Chondrocyte (in vitro differentiated cells): ENCODE measurements around the gene IQCK. TPM values are rescaled to one million over a fixed set of nuclear protein-coding genes. Genes with fewer than 3 reads are reported as not detected.

ENCODE experiments used
- DNase-seq: peaks from one replicate; pipeline ENCODE4 v3.0.0; 2021; ENCODE audit warnings: mixed read lengths, low spot score
- H3K27ac Mint-ChIP-seq: one replicate; pipeline ENCODE4 v1.8.0; 2021; ENCODE audit warnings: mild to moderate bottlenecking, moderate library complexity, mixed read lengths; ENCODE audit not compliant: unreplicated experiment
- H3K27me3 Mint-ChIP-seq: 2 replicates; pipeline ENCODE4 v1.8.0; 2021; ENCODE audit warnings: low read depth, mixed read lengths
- H3K36me3 Mint-ChIP-seq: 2 replicates; pipeline ENCODE4 v1.8.0; 2021; ENCODE audit warnings: low read depth, mixed read lengths
- H3K4me1 Mint-ChIP-seq: 2 replicates; pipeline ENCODE4 v1.8.0; 2021; ENCODE audit warnings: low read depth, mild to moderate bottlenecking, mixed read lengths
- H3K4me3 Mint-ChIP-seq: one replicate; pipeline ENCODE4 v1.8.0; 2021; ENCODE audit warnings: mild to moderate bottlenecking, moderate library complexity, mixed read lengths; ENCODE audit not compliant: unreplicated experiment
- H3K9me3 Mint-ChIP-seq: 2 replicates; pipeline ENCODE4 v1.8.0; 2021; ENCODE audit warnings: low read depth, mixed read lengths
- total RNA-seq: library from RNA; stranded (reverse); gene quantifications from 3 replicates; pipeline ENCODE4 v1.2.1, GENCODE V29; 2021
- TF ChIP-seq, protein P1 (sequence below): fragments of 200-600 bp; sonication (generic); IDR thresholded peaks from 2 replicates; pipeline ENCODE4 v1.5.0; 2021; ENCODE audit warnings: antibody characterized with exemption, mild to moderate bottlenecking, moderate library complexity

IQCK gene
- total RNA-seq, 1 donor from 2014 or later = 3.8 TPM

DNA sequence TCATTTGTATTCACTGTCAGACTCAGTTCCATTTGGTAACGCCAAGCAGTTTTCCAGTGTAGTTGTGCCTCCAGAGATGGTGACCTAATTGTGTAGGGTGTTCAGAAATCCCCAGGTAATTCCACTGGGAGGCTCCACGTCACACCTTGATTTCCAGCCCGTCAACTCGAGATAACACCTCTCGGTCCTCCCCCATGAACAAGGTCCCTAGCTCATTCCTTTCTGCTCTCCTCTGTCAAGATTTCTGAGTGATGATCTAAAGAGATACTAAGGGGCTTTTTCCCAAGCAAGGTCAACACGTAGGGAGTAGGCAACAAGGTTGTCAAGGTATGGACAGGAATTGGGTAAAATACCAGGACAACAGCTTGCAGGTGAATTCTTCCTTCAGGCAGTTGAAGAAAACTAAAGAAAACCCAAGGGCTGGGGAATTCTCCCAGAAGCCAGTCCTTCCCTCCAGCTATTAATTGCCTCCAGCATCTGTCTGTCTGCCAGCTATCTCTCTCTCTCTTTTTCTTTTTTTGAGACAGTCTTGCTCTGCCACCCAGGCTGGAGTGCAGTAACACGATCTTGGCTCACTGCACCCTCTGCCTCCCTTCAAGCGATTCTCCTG lies 135.2 kb downstream of the IQCK start:
- Mint-ChIP-seq H3K27ac (no peak overlapping the region), H3K4me1 (peaks cover 5% of the 10 kb centered on the region), H3K4me3 (no peak overlapping the region), H3K9me3 (no peaks in the 10 kb centered on the region), H3K36me3 (no peaks in the 10 kb centered on the region), H3K27me3 (no peaks in the 10 kb centered on the region)
- DNase-seq = no peak
- TF ChIP-seq, protein P1, sequence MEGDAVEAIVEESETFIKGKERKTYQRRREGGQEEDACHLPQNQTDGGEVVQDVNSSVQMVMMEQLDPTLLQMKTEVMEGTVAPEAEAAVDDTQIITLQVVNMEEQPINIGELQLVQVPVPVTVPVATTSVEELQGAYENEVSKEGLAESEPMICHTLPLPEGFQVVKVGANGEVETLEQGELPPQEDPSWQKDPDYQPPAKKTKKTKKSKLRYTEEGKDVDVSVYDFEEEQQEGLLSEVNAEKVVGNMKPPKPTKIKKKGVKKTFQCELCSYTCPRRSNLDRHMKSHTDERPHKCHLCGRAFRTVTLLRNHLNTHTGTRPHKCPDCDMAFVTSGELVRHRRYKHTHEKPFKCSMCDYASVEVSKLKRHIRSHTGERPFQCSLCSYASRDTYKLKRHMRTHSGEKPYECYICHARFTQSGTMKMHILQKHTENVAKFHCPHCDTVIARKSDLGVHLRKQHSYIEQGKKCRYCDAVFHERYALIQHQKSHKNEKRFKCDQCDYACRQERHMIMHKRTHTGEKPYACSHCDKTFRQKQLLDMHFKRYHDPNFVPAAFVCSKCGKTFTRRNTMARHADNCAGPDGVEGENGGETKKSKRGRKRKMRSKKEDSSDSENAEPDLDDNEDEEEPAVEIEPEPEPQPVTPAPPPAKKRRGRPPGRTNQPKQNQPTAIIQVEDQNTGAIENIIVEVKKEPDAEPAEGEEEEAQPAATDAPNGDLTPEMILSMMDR = no peak

DNA sequence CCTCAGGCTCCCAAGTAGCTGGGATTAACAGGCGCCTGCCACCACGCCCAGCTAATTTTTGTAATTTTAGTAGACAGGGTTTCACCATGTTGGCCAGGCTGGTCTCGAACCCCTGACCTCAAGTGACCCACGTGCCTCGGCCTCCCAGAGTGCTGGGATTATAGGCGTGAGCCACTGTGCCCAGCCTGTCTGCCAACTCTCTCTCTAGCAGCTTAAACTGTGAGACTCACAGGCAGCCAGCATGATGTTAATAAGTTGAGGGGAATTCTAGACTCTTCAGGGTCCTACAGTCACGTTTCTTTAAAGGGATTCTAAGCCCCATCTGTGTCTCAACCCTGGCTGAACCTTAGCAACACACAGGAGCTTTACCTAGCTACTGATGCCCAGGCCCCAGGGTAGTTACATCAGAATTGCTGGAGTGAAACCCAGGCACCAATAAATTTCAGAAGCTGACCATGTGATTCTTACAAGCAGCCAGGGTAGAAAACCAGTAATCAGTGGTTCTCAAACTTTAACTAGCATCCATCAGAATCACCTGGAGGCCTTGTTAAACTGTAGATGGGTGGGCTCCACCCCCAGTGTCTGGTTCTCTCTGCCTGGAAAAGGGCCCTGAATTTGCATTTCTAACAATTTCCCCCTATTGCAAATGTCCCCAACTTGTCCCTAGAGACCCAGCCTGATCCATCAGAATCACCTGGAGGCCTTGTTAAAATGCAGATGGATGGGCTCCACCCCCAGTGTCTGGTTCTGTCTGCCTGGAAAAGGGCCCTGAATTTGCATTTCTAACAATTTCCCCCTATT lies 135.9 kb downstream of the IQCK start:
- no peak overlapping the region for H3K4me3 Mint-ChIP-seq
- no peak overlapping the region for H3K27ac Mint-ChIP-seq
- no peaks in the 10 kb centered on the region for H3K36me3 Mint-ChIP-seq
- TF ChIP-seq, protein P1 = no peak
- H3K27me3 Mint-ChIP-seq = no peaks in the 10 kb centered on the region
- no peak for DNase-seq
- H3K4me1 Mint-ChIP-seq = peaks cover 5% of the 10 kb centered on the region
- no peaks in the 10 kb centered on the region for H3K9me3 Mint-ChIP-seq

DNA sequence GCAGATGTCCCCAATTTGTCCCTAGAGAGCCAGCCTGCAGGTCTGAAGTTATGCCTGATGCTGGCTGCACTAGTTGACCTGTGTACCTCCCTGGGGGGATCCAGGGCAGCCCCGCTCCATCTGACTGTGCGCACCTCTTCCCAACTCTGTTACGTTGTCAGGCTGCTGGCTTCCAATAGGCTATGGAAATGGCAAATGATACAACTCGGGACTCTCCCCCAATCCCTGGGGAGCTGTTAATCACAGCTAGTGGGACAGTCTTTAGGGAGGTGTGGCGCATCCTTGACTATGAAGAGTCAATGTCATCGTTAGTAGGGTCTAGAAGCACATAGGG lies 136.4 kb downstream of the IQCK start:
- H3K9me3 Mint-ChIP-seq = no peaks in the 10 kb centered on the region
- peaks cover 5% of the 10 kb centered on the region for H3K4me1 Mint-ChIP-seq
- no peak overlapping the region for H3K27ac Mint-ChIP-seq
- DNase-seq = no peak
- H3K27me3 Mint-ChIP-seq = no peaks in the 10 kb centered on the region
- H3K4me3 Mint-ChIP-seq = no peak overlapping the region
- no peaks in the 10 kb centered on the region for H3K36me3 Mint-ChIP-seq
- TF ChIP-seq, protein P1 = no peak

DNA sequence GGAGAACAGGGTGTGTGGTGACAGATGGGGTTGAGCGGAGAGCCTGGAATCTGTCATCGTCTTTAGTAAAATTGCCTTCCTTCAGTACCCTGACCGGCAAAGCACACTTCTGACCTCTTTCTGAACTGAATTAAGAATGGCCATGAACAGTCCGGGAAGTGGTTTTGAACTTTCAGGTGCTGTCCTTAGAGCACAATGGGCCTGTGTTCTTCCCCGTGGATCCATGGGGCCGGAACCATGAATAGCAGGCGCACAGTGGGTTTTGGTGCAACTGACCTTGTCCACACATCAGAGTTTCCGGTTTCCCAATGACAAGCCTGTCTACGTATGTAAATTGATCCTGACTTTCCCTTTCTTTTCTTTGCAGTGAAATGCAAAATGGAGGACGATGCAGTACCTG lies 138.0 kb downstream of the IQCK start:
- Mint-ChIP-seq H3K4me3 (no peak overlapping the region), H3K27me3 (no peaks in the 10 kb centered on the region), H3K9me3 (no peaks in the 10 kb centered on the region), H3K4me1 (peaks cover 11% of the 10 kb centered on the region), H3K36me3 (no peaks in the 10 kb centered on the region), H3K27ac (no peak overlapping the region)
- no peak for DNase-seq
- TF ChIP-seq, protein P1 = no peak

DNA sequence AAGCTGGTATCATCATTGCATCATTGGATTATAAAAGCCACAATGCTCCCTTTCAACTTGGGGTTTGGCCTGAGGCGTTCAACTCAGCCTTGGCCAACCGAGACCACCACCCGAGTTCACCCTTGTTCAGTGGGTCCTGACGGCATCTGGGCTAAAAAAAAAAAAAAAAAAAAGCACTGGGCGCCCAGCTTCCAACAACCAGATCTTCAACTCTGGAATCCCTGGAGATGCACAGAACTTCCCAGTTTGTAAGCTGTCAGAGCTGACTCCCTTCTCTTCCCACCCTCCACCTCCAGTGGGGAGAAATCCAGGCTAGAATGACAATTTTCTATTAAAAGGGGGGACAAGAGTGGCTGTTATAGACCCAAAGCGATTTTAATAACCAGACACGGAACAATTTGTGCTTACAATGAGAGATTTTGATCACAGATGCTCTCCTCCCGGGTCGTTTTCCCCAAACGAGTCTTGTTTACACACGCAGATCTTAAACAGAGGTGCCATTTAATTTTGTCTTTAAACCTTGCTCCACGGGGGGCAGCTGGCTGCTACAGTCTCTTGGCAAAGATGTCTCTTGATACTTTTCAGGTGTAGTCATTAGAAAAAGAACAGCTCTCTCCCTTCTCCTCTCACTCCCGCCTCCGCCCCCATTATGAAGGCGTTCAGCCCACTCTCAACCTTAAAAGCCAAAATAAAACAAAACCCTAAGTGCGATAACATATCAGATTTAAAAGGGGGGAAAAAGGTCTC lies 139.7 kb downstream of the IQCK start:
- H3K4me3 Mint-ChIP-seq = no peak overlapping the region
- no peak overlapping the region for H3K27ac Mint-ChIP-seq
- no peaks in the 10 kb centered on the region for H3K36me3 Mint-ChIP-seq
- no peaks in the 10 kb centered on the region for H3K9me3 Mint-ChIP-seq
- DNase-seq = peak; percentile 18
- TF ChIP-seq, protein P1 = no peak
- peaks cover 11% of the 10 kb centered on the region for H3K4me1 Mint-ChIP-seq
- no peaks in the 10 kb centered on the region for H3K27me3 Mint-ChIP-seq
